Transverse colon (tissue), 3 donors: ENCODE measurements around the gene JAKMIP2.

Experiments
- CTCF ChIP-seq, 5 experiments: fragments of 200-600 bp in 3 of 5; fragments of 450-650 bp in 2 of 5; sonication (generic) in 3 of 5; IDR thresholded peaks; 1 replicate in 2 of 5; 2 replicates in 3 of 5; pipeline ENCODE4 v1.5.1; 2016 to 2017; ENCODE audit warnings: antibody characterized with exemption in 5 of 5, inconsistent platforms in 3 of 5, mild to moderate bottlenecking in 2 of 5, moderate library complexity in 1 of 5
- EP300 ChIP-seq: sonication (generic); formaldehyde crosslinking; IDR thresholded peaks from one replicate; pipeline ENCODE4 v1.6.1; 2017; ENCODE audit warnings: antibody characterized with exemption, low read depth
- POLR2A ChIP-seq: fragments of 450-650 bp; IDR thresholded peaks from one replicate; pipeline ENCODE4 v1.6.1; 2016; ENCODE audit warnings: antibody characterized with exemption, mild to moderate bottlenecking, moderate library complexity

- TF ChIP-seq CTCF (IDR thresholded peaks at IDR 0.05) (no peak), POLR2A (no peak), EP300 (no peak)
Measured at GRCh38 chr5:147733075-147733474, 49.5 kb downstream of the JAKMIP2 start.
